Activated CD4-positive, alpha-beta T cell treated with anti-CD3 and anti-CD28 coated beads, Interleukin-2, amount 50 U/mL, for 48 hours (primary cell): ENCODE results near the gene ABHD1.
"Not testable (repeated sequence)": the region's sequence is repeated elsewhere in the genome, so short reads cannot be mapped to it uniquely, and the experiment has no call there.

ENCODE experiments used
- DNase-seq, 2 experiments: peaks; one replicate each; pipeline ENCODE4 v3.0.0-alpha.2; 2020

The ABHD1 gene

DNA sequence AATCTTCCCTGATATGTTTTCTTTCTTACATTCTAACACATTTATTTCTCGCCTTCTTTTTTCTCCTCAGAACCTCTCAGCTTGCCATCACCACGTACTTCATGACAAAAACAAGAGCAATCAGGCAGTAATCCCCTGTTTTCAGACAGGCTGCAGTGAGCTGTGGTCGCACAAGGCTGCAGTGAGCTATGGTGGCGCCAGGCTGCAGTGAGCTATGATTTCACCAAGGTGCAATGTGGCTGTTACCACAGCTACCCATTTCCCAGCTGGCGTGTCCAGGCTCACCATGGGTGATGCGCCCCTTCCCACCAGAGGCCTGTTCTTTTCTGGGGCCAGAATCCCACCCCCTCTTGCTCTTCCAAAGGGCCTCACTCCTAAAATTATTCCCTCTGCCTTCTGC is 51.0 kb downstream of the ABHD1 start:
- DNase-seq: no peak

DNA sequence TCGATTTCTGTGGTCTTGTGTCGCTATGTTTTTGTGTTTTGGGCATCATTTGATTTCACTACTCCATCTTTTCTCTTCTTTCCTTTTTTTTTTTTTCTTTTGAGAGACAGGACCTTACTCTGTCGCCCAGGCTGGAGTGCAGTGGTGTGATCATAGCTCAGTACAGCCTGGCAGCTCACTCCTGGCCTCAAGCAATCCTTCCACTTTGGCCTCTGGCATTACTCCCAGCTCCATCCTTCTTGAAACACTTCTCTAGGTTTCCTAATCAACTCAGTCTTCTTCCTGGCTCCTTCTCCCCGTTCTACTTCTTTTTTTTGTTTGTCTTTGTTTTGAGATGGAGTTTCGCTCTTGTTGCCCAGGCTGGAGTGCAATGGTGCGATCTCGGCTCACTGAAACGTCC is 51.7 kb downstream of the ABHD1 start:
- DNase-seq: no peak

- not testable (repeated sequence) for DNase-seq
Observed at GRCh38 chr2:27175781-27176180, 52.2 kb downstream of the ABHD1 start.

GRCh38 chr2:27177441-27178351 is 54.1 kb downstream of the ABHD1 start:
- DNase-seq: no peak

DNA sequence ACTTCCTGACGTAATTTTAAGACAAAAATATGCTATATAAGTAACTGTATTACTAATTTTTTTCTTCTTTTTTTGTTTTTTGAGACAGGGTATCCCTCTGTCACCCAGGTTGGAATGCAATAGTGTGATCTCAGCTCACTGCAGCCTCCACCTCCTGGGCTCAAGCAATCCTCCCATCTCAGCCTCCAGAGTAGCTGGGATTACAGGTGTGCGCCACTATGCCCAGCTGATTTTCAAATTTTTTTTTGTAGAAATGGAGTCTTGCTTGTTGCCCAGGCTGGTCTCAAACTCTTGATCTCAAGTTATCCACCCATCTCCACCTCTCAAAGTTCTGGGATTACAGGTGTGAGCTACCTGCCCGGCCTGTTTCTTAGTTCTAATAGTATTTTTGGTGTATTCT is 54.9 kb downstream of the ABHD1 start:
- DNase-seq: no peak

- DNase-seq: no peak
Observed at GRCh38 chr2:27179344-27180000, 55.9 kb downstream of the ABHD1 start.
